Measurements from ENCODE around the gene OTOGL. TPM values are rescaled to one million over a fixed set of nuclear protein-coding genes. Genes with fewer than 3 reads are reported as not detected.
A peak's percentile ranks its signal among the peaks of the same experiment; 100 is the strongest.

The OTOGL gene
- total RNA-seq, 2 donors from 2014 or later = 0.14 to 0.81 TPM

GRCh38 chr12:80189241-80189640, 89.9 kb downstream of the OTOGL start:
- H3K36me3 ChIP-seq = no peaks in the 10 kb centered on the region
- no peaks in the 10 kb centered on the region for H3K27me3 ChIP-seq (replicated peaks; ENCODE audit: insufficient read depth)
- no peak for ATAC-seq (ENCODE audit: insufficient number of reproducible peaks, low FRiP score, low read depth)
- TF ChIP-seq CTCF (IDR thresholded peaks at IDR 0.05) = no peak
- DNase-seq (ENCODE audit: low spot score) = no peak
- H3K9me3 ChIP-seq = no peaks in the 10 kb centered on the region
- no peak overlapping the region for H3K27ac ChIP-seq
- H3K4me1 ChIP-seq (ENCODE audit: control insufficient read depth in 1 of 2, low read depth in 2 of 2) = peaks cover 0 to 22% of the 10 kb centered on the region in 2 donors
- H3K4me3 ChIP-seq = no peak overlapping the region

GRCh38 chr12:80190001-80190400, 90.7 kb downstream of the OTOGL start:
- no peak for DNase-seq (ENCODE audit: low spot score)
- no peak for TF ChIP-seq CTCF (IDR thresholded peaks at IDR 0.05)
- no peak for ATAC-seq (ENCODE audit: insufficient number of reproducible peaks, low FRiP score, low read depth)
- no peak overlapping the region for H3K27ac ChIP-seq
- H3K9me3 ChIP-seq = no peaks in the 10 kb centered on the region
- no peaks in the 10 kb centered on the region for H3K27me3 ChIP-seq (replicated peaks; ENCODE audit: insufficient read depth)
- H3K36me3 ChIP-seq = no peaks in the 10 kb centered on the region
- peaks cover 0 to 22% of the 10 kb centered on the region in 2 donors for H3K4me1 ChIP-seq (ENCODE audit: control insufficient read depth in 1 of 2, low read depth in 2 of 2)
- no peak overlapping the region for H3K4me3 ChIP-seq

- no peaks in the 10 kb centered on the region for H3K27me3 ChIP-seq (replicated peaks; ENCODE audit: insufficient read depth)
- DNase-seq (ENCODE audit: low spot score) (no peak), ATAC-seq (ENCODE audit: insufficient number of reproducible peaks, low FRiP score, low read depth) (no peak)
- H3K4me3 ChIP-seq = no peak overlapping the region
- peaks cover 0 to 11% of the 10 kb centered on the region in 2 donors for H3K4me1 ChIP-seq (ENCODE audit: control insufficient read depth in 1 of 2, low read depth in 2 of 2)
- H3K9me3 ChIP-seq = no peaks in the 10 kb centered on the region
- H3K36me3 ChIP-seq = no peaks in the 10 kb centered on the region
- H3K27ac ChIP-seq = peak overlapping the region in 1 of 2 donors; percentile 47
- no peak for TF ChIP-seq CTCF (IDR thresholded peaks at IDR 0.05)
These were observed 92.8 kb downstream of the OTOGL start for GRCh38 chr12:80192087-80192486.

GRCh38 chr12:80193865-80194264, 94.5 kb downstream of the OTOGL start:
- Histone ChIP-seq H3K27ac (no peak overlapping the region), H3K27me3 (replicated peaks; ENCODE audit: insufficient read depth) (no peaks in the 10 kb centered on the region), H3K36me3 (no peaks in the 10 kb centered on the region), H3K9me3 (no peaks in the 10 kb centered on the region), H3K4me1 (ENCODE audit: control insufficient read depth in 1 of 2, low read depth in 2 of 2) (peaks cover 0 to 6% of the 10 kb centered on the region in 2 donors), H3K4me3 (no peak overlapping the region)
- TF ChIP-seq CTCF (IDR thresholded peaks at IDR 0.05) = no peak
- ATAC-seq (ENCODE audit: insufficient number of reproducible peaks, low FRiP score, low read depth) (no peak), DNase-seq (ENCODE audit: low spot score) (no peak)

GRCh38 chr12:80195074-80195726, 95.9 kb downstream of the OTOGL start:
- H3K4me1 ChIP-seq (ENCODE audit: control insufficient read depth in 1 of 2, low read depth in 2 of 2) = peaks cover 0 to 6% of the 10 kb centered on the region in 2 donors
- no peak for ATAC-seq (ENCODE audit: insufficient number of reproducible peaks, low FRiP score, low read depth)
- TF ChIP-seq CTCF (IDR thresholded peaks at IDR 0.05) = peak; percentile 59

More at GRCh38 chr12:80195074-80195726, 95.9 kb downstream of the OTOGL start:
- Histone ChIP-seq H3K4me3 (no peak overlapping the region), H3K36me3 (no peaks in the 10 kb centered on the region), H3K27ac (no peak overlapping the region), H3K9me3 (no peaks in the 10 kb centered on the region), H3K27me3 (replicated peaks; ENCODE audit: insufficient read depth) (no peaks in the 10 kb centered on the region)
- DNase-seq (ENCODE audit: low spot score) = no peak

Data from thoracic aorta (tissue), 2 donors.